ENCODE results near the gene SPRN. TPM values are rescaled to one million over a fixed set of nuclear protein-coding genes. Genes with fewer than 3 reads are reported as not detected.
"Not testable (repeated sequence)": the region's sequence is repeated elsewhere in the genome, so short reads cannot be mapped to it uniquely, and the experiment has no call there.

Gene SPRN
- not detected in 2 replicates for total RNA-seq (2021)
- Bru-seq, nascent RNA = not detected
- BruChase-seq, experiment 1, labeled RNA remaining after a 2-hour chase = percentile 8 among the genes with signal in this experiment
- BruChase-seq, experiment 2, labeled RNA remaining after a 6-hour chase = percentile 16 among the genes with signal in this experiment
- long read RNA-seq = 0 reads

DNA sequence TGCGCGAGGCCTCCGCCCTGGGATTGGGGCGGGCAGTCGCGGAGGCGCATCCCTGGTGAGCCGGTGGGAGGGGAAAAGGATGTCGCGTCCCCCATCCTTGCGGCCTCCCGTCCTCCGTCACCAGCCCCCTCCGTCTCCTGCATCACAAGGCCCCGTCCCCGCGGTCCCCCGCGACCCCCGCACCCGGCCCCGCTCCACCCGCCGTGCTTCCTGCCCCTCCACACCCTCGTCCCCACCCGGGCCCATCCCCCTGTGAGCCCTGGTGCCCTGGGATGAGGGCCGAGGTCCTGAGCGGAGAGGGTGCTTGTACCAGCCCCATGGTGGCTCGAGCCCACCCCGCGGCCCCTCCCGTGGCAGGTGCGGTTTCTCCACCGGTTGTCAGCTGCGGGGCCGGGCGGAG is at the start of gene SPRN:
Gene SPRN (minus strand): TSS at position 25 of the 400 bp plus-strand sequence. CDS start 944 bp downstream, outside the sequence.
- CTCF ChIA-PET; H3K9me2 ChIP-seq (ENCODE audit: insufficient read depth); H3K27me3 ChIP-seq (ENCODE audit: insufficient read depth, low read depth); DNase-seq; H3K27ac ChIP-seq; H3F3A ChIP-seq (ENCODE audit: insufficient read depth, low read depth); H3K4me1 ChIP-seq (replicated peaks; ENCODE audit: insufficient read depth); H3K4me3 ChIP-seq; H3K36me3 ChIP-seq (ENCODE audit: low read depth); BruUV-seq (replicated peaks); POLR2A ChIA-PET (ENCODE audit: unreplicated experiment); H2AFZ ChIP-seq; H4K20me1 ChIP-seq (ENCODE audit: insufficient read depth); H3K9me3 ChIP-seq (ENCODE audit: insufficient read depth, low read depth); H3K4me2 ChIP-seq; H3K79me2 ChIP-seq (ENCODE audit: low read depth); intact Hi-C loops (cut with micrococcal nuclease; ENCODE audit: unreplicated experiment): not testable (repeated sequence)

- no TSS peak for BruUV-seq (replicated peaks)
These were observed 49.6 kb upstream of the SPRN start for GRCh38 chr10:133474027-133474426.

DNA sequence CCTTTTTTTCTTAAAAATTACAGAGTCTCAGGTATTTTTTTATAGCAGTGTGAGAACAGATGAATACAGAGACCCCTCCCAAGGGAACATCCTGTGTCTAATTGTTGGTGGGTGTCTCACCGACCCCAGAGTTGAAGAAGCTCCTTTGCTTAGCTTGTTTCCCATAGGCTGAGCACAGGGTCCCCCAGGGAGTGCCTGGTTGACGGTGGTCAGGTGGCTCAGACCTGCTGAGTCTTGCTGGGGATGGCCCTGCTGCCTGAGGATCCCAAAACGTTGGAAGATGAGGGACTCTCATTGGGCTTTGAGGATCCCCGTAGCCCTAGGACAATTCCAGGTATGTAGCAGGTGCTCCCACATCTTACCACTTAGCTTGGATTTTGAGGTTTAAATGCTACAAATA is 48.8 kb upstream of the SPRN start:
- POLR2A ChIA-PET (ENCODE audit: unreplicated experiment) = no interaction called here
- BruUV-seq (replicated peaks) = no TSS peak
- Histone ChIP-seq H3K27me3 (ENCODE audit: insufficient read depth, low read depth) (peaks cover 5% of the 10 kb centered on the region; the same call in 1 of the 2 replicates), H3K4me1 (replicated peaks; ENCODE audit: insufficient read depth) (no peaks in the 10 kb centered on the region), H3K9me2 (ENCODE audit: insufficient read depth) (no peaks in the 10 kb centered on the region), H3K27ac (no peak overlapping the region), H2AFZ (no peak overlapping the region), H3K4me2 (no peak overlapping the region), H3F3A (ENCODE audit: insufficient read depth, low read depth) (no peaks in the 10 kb centered on the region), H3K36me3 (ENCODE audit: low read depth) (no peaks in the 10 kb centered on the region), H3K4me3 (no peak overlapping the region), H3K9me3 (ENCODE audit: insufficient read depth, low read depth) (no peaks in the 10 kb centered on the region), H4K20me1 (ENCODE audit: insufficient read depth) (no peaks in the 10 kb centered on the region), H3K79me2 (ENCODE audit: low read depth) (no peaks in the 10 kb centered on the region)
- TF ChIP-seq, protein P1, sequence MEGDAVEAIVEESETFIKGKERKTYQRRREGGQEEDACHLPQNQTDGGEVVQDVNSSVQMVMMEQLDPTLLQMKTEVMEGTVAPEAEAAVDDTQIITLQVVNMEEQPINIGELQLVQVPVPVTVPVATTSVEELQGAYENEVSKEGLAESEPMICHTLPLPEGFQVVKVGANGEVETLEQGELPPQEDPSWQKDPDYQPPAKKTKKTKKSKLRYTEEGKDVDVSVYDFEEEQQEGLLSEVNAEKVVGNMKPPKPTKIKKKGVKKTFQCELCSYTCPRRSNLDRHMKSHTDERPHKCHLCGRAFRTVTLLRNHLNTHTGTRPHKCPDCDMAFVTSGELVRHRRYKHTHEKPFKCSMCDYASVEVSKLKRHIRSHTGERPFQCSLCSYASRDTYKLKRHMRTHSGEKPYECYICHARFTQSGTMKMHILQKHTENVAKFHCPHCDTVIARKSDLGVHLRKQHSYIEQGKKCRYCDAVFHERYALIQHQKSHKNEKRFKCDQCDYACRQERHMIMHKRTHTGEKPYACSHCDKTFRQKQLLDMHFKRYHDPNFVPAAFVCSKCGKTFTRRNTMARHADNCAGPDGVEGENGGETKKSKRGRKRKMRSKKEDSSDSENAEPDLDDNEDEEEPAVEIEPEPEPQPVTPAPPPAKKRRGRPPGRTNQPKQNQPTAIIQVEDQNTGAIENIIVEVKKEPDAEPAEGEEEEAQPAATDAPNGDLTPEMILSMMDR (conservative IDR thresholded peaks at IDR 0.05) = no peak
- TF ChIP-seq EZH2 (IDR thresholded peaks at IDR 0.05; ENCODE audit: low read depth) = no peak
- DNase-seq = no peak
- intact Hi-C loops (cut with micrococcal nuclease; ENCODE audit: unreplicated experiment) = no loop called here
- CTCF ChIA-PET = no interaction called here

More at GRCh38 chr10:133474027-133474426, 49.6 kb upstream of the SPRN start:
- peaks cover 5% of the 10 kb centered on the region; the same call in 1 of the 2 replicates for H3K27me3 ChIP-seq (ENCODE audit: insufficient read depth, low read depth)
- no peaks in the 10 kb centered on the region for H3K36me3 ChIP-seq (ENCODE audit: low read depth)
- H3K27ac ChIP-seq = no peak overlapping the region
- no peaks in the 10 kb centered on the region for H3K9me2 ChIP-seq (ENCODE audit: insufficient read depth)
- ChIA-PET CTCF (no interaction called here), POLR2A (ENCODE audit: unreplicated experiment) (no interaction called here)
- no peak overlapping the region for H3K4me3 ChIP-seq
- no peak overlapping the region for H2AFZ ChIP-seq
- no peaks in the 10 kb centered on the region for H3K79me2 ChIP-seq (ENCODE audit: low read depth)
- TF ChIP-seq EZH2 (IDR thresholded peaks at IDR 0.05; ENCODE audit: low read depth) = no peak
- TF ChIP-seq, protein P1 (conservative IDR thresholded peaks at IDR 0.05) = no peak
- intact Hi-C loops (cut with micrococcal nuclease; ENCODE audit: unreplicated experiment) = no loop called here
- H3K9me3 ChIP-seq (ENCODE audit: insufficient read depth, low read depth) = no peaks in the 10 kb centered on the region
- H4K20me1 ChIP-seq (ENCODE audit: insufficient read depth) = no peaks in the 10 kb centered on the region
- no peaks in the 10 kb centered on the region for H3K4me1 ChIP-seq (replicated peaks; ENCODE audit: insufficient read depth)
- H3F3A ChIP-seq (ENCODE audit: insufficient read depth, low read depth) = no peaks in the 10 kb centered on the region
- H3K4me2 ChIP-seq = no peak overlapping the region
- no peak for DNase-seq

Data from PC-9 (cell line).